Daoy (cell line): Measurements from ENCODE around the gene TM4SF18. TPM values are rescaled to one million over a fixed set of nuclear protein-coding genes. Genes with fewer than 3 reads are reported as not detected.

Experiments
- DNase-seq: peaks from one replicate; pipeline ENCODE4 v3.0.0-alpha.2; 2015; ENCODE audit warnings: low read depth
- total RNA-seq: library from RNA; depleted of rRNA; stranded (reverse); fragments of >200 nt; shearing (Covaris generic); gene quantifications from 2 replicates; pipeline ENCODE4 v1.2.3, GENCODE V29; 2014; rRNA removed

TM4SF18 gene
- total RNA-seq, 1 experiment from 2014 or later, result 0.23 TPM

DNA sequence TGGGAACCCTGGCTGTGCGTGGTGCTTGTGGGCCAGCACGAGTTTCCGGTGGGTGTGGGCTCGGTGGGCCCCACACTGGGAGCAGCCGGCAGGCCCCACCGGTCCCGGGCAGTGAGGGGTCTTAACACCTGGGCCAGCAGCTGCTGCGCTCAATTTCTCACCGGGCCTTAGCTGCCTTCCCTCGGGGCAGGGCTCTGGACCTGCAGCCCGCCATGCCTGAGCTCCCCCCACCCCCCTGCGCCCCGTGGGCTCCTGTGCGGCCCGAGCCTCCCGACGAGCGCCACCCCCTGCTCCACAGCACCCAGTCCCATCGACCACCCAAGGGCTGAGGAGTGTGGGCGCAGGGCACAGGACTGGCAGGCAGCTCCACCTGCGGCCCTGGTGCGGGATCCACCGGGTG, 49.4 kb downstream of the TM4SF18 start:
- DNase-seq, result no peak

- DNase-seq, result no peak
Observed at GRCh38 chr3:149283401-149283800, 50.0 kb downstream of the TM4SF18 start.

- no peak for DNase-seq
Observed at GRCh38 chr3:149282836-149283235, 50.6 kb downstream of the TM4SF18 start.

DNA sequence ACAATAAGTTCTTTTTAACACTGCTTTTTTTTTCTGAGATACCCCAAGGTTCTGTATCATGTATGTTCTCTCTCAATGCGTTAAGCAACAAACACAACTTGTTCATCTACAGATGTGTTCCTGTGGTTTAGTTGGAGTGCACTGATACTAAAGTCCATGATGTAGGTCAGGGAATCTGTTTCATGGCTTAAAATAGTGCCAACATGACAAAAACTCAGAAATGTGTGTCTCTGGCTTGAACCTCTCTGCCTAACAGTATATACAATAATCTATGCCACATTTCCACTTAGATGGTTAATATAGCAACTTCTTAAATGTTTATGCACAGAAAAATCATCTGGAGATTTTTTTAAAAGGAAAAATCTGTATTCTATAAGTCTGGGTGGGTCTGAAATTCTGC, 51.1 kb downstream of the TM4SF18 start:
- DNase-seq, result no peak

GRCh38 chr3:149280671-149281349, 52.6 kb downstream of the TM4SF18 start:
- no peak for DNase-seq

DNA sequence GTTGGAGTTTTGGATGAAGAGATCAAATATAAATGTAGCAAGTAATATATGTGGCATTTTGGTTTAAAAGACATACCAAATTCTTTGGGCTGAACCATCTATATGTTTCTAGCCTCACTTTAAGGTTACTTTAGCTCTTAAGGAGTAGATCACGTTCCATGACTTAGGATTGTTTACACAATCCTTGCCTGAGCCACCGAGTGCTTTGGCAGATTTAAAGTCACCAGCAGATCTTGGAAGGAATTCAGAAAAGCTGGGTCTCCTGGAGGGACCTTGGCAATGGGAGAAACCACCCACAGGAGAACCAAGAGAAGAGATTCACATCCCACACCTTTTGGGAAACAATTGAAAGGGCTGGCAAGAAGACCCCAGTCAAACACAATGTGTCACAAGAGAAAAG, 54.5 kb downstream of the TM4SF18 start:
- DNase-seq, result no peak

GRCh38 chr3:149277331-149277813, 56.1 kb downstream of the TM4SF18 start:
- DNase-seq, result peak; percentile 86

GRCh38 chr3:149276619-149277018, 56.8 kb downstream of the TM4SF18 start:
- no peak for DNase-seq

- DNase-seq, result no peak
Observed at GRCh38 chr3:149274220-149274619, 59.2 kb downstream of the TM4SF18 start.

DNA sequence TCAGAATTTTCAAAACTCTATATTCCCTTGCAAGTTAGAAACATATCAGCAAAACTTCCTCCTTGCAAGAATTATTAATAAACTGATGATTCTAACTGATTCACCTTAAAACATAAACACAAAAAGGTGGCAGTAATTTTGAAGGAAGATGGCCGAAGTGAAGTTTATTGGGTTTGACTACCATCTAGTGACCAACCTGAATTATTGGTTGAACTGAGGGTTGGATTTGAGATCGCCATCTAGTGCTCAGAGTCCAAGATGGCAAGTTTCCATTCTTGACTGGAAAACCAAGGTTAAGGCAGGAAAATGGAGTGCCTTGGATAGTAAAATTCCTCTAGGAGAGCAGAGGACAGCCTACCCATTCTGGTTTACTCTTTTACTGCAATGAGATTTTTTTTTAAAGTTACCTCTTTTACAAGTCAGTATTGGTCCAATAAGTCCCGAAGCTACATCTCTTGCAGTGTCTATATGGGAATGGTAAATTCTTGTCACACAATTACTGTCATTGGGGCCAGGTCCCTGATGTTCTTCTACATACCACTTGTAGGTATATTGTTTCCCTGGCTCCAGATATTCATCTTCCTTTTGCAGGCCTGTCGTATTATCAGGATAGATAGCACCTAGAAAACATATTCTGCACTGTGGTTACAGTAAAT, 60.2 kb downstream of the TM4SF18 start:
- peak; percentile 83 for DNase-seq

- DNase-seq, result no peak
Observed at GRCh38 chr3:149271669-149272068, 61.8 kb downstream of the TM4SF18 start.

DNA sequence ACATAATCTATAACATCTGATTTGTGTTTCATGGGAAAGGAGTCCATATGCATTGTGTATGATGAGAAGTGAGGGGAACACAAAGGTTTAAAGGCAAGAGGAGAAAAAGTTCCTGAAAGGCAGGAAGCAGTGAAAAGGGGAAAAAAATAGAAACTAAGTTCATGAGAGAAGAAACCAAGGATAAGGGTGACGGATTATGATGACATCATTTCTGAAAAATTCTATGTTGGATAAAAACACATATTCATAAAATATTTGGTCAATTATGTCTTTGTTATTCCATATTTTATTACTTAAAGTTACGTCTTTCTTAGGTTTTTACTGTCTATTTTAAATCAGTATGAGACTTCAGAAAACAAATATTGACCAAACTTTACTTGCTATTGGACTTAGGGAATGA, 63.3 kb downstream of the TM4SF18 start:
- no peak for DNase-seq

DNA sequence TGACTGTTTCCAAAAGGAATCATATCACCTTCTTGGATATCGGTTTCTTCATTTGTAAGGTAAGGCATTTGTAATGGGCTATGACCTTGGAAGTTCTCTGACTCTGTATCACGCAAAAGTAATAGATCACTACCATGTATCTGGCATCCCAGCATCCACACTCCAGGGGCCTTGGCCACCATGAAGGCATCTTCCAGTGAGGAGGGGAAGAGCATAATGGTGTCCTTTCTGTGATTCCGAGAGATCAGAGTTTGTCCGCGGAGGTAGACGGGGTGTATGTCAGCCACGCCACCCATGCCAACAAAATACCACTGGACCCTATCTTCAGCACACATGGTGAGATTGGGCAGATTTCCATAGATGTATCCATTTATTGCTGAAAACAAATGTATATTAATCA, 63.7 kb downstream of the TM4SF18 start:
- no peak for DNase-seq

Other genes with a start within 250 kb of the TM4SF18 start
- gene HLTF, start 247.1 kb downstream of the TM4SF18 start, total RNA-seq, result 43.6 and 48.6 TPM in 2 replicates
- gene HPS3, start 204.0 kb downstream of the TM4SF18 start, total RNA-seq, result 19.1 and 19.5 TPM in 2 replicates
- gene CP, start 111.8 kb downstream of the TM4SF18 start, total RNA-seq, result not detected in 2 replicates
- 206 and 209 TPM in 2 replicates for gene TM4SF1, start 44.0 kb upstream of the TM4SF18 start, total RNA-seq
- not detected in 2 replicates for gene TM4SF4, start 141.1 kb upstream of the TM4SF18 start, total RNA-seq